G401 (cell line): Measurements from ENCODE around the gene GALT. TPM values are rescaled to one million over a fixed set of nuclear protein-coding genes. Genes with fewer than 3 reads are reported as not detected.
"Not testable (repeated sequence)": the region's sequence is repeated elsewhere in the genome, so short reads cannot be mapped to it uniquely, and the experiment has no call there.

Experiments used
- DNase-seq: peaks from one replicate; pipeline ENCODE4 v3.0.0-alpha.2; 2015; ENCODE audit warnings: low spot score
- in situ Hi-C: cut with HindIII; loops from 2 replicates; pipeline ENCODE4 v1.10.0; 2016; ENCODE audit warnings: low sequenced_read_pairs, mixed read lengths
- total RNA-seq: library from RNA; depleted of rRNA; stranded (reverse); fragments of >200 nt; shearing (Covaris generic); gene quantifications from 2 replicates; pipeline ENCODE4 v1.2.3, GENCODE V29; 2014

GALT gene
- total RNA-seq, 1 experiment from 2014 or later: 51.2 TPM

DNA sequence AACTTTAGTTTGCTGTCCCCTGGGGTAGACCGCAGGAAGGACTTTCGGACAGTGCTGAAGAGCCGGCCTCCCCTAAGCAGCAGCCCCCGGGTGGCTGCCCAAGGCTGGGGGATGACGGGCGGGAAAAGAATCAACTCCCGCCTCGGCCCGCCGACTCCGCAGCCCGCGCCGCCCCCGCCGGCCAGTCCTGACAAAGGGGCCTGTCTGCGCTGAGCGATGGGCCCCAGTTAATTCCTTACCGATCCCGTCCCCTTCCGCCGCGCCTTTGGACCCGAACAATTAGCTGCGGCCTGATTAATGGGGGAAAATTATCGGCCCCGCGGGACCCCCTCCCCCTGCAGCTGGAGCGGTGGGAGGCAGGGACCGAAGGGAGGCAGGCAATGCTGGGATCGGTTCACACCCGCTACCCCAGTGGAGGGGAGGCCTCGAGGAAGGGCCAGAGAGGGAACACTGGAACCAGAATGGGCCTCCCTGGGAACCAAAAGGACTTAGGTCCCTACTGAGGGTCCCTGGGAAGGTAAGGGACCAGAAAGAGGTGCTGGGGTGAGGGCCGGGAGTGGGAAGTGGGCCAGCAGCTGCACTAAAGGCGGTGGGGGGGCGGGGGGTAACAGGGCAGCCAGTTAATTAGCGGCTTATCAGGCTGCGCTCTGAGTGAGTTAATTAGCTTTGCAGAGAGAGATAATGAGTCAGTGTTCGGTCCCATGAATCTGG, 21.8 kb upstream of the GALT start:
- no peak for DNase-seq

GRCh38 chr9:34625186-34625486, 21.3 kb upstream of the GALT start:
- in situ Hi-C loops: no loop called here

More for the DNA sequence above, 21.8 kb upstream of the GALT start:
- in situ Hi-C loops: no loop called here

DNA sequence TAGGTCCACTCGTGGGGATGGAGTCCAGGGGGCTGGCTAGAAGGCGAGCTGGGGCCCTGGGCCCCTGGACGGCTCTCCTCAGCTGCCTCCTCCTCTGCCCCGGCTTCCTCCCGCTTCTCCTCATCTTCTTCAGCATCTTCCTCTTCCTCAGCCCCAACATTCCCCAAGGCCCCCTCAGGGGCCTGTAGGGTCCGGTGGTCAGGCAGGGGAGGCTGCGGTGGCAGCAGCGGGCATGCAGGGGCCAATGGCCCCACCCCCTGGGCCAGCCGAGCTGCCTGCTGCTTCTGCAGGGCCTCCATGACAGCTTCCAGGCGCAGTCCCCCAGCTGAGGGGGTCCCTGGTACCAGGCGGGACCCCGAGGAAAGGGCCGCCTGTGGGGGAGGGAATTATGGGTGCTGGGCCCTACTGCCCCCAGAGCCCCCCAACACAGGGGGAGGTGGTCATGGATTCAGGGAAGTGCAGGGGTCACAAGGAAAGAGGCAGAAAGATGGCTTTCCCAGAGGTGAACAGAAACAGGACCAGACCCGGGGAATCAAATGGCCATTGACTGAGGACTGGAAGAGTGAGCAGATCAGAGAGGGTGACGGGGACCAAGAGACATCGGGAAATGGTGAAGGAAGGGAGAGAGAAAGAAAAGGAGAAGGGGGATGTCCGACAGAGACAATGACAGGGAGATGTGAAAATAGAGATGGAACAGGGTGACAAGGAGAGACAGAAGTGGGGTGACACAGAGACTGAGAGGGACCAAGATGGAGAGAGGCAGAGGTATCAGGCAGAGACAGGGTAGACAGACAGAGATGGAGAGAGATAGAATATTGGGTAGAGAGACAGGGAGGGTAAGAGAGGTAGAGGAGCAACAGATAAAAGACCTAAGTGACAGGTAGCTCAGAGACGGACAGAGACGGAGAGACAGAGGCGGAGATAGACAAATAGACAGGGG, 18.5 kb upstream of the GALT start:
- DNase-seq: no peak
- in situ Hi-C loops: no loop called here

More at GRCh38 chr9:34625186-34625486, 21.3 kb upstream of the GALT start:
- no peak for DNase-seq

DNA sequence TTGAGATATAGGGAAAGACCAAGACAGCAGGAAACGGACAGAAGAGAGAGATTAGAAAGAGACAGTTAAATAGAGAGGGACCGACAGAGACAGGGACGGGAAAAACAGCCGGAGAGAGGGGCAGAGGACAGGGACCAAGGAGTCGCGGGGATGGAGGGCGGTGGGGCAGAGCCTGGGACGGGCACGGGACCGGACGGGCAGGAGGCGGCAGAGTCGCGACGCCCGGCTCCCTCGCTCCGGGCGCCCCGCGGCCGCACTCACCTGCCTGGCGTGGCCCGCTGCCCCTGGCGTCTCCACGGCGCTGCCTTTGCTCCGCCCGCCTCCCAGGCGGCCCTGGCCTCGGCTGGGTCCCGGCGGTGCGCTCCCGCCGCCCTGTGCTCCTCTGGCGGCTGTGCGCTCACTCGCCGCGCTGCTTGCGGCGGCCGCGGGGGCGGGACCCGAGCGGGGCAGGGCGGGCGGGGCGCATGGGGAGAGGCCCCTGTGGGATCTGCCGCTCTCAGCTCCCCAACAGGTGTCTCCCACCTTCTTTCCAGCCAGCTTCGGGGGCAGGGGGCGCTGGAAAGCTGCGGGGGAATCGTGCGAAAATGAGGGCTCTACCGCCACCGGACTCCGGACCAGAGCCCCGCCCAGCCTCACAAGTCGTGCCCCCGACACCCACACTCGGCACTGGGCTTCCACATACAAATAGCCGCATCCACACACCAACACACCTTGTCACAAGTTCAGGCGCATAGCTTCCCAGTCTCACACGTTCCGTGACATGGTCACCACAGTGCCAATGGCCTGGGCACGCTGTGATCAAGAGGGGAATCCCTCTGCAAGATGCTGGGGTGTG, 17.6 kb upstream of the GALT start, which contains the start of gene ARID3C:
Gene ARID3C (minus strand): TSS at position 411 of the 835 bp plus-strand sequence. CDS start 1,052 bp downstream, outside the sequence.
- DNase-seq: peak; percentile 27
- in situ Hi-C loops: no loop called here

DNA sequence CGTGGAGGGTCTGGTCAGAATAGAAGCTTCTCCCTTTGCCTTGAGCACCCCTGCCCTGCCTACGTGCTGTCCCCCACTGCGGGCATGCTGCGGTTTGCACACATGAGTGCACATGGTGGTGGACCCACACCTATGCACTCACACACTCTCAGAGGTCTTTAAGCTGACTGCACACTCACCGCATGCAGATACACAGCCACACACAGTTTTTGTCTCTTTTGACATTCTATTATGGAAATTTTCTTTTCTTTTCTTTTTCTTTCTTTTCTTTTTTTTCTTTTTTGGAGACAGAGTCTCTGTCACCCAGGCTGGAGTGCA, 17.0 kb upstream of the GALT start:
- in situ Hi-C loops: no loop called here
- no peak for DNase-seq

DNA sequence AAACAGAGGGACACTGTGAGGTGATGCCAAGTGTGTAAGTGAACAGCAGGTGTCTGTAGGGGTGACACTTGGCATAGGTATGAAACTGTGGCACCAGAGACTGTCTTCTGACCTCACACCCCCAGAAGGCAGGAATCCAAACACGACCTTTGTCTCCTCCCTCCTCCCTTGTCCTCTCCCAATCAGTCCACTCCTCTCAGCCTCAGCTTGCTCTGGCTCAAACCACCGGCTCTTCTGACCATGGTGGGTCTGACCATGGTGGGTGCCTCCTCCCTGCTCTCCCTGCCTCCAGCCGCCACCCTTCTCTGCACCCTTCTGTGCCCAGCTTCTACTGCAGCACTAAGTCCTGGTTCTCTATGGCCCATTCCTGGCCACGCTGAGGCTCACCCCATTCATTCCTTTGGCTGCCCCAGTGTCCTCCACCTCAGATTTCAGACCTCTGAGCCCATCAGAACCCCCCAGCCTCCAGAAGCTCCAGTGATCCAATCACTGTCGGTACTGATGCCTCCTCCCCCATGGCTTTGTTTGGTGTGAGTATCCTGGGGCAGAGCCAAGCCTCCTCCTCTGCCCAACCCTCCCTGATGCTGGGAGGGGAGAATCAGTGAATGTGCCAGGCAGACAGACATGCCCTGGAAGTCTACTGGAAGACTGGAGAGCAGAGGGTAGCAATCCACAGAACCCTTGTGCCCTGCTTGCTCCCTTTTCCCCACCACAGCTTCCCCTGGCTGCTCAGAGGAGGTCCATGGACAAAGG, 15.9 kb upstream of the GALT start:
- DNase-seq: no peak
- in situ Hi-C loops: no loop called here

DNA sequence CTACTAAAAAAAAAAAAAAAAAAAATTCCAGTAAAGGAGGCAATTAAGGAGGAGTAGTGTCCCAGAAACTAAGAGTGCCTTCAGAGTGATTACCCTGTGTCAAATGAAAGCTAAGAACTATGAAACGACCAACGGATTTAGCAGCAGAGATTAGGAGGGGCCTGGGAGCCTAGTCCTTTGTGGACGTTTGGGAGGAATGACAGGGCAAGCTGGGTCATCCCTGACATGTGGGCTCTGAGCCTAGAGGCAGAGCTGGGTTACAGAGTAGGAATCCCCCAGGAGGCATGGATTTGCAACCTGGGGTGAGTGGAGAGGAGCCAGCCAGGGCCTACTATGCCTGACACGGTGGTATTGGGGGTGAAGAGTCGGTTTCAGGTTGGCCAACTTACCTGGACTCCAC, 13.3 kb upstream of the GALT start:
- in situ Hi-C loops: no loop called here
- DNase-seq: no peak

DNA sequence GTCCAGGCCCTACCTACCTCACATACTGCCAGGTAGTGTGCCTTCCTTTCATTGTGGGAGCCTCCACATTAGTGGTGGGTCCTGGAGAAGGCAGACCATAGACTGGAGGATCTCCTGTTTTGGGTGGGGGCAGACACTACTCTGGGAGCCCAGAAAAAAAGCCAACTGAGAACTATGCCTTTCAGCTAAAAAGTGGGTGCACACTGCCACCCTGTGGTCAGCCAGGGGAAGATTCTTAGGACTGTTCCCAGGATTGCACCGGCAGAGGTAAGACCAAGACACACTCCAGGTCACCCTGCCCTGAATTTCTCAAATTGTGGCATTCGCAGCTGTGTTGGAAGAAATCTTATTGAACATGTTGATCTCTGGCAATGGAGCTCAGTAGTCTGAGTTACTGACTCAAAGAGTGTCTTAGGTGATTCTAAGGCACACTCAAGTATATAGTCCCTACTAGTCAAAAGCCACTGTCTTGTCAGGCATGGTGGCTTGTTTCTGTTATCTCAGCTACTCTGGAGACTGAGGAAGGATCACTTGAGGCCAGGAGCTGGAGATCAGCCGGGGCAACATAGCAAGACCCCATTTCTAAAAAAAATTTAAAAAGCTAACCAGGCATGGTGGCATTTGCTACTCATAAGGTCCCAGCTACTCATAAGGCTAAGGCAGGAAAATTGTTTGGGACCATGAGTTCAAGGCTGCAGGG, 12.5 kb upstream of the GALT start:
- peak; percentile 88 for DNase-seq

GRCh38 chr9:34634551-34635248, 11.8 kb upstream of the GALT start:
- in situ Hi-C loops: no loop called here
- no peak for DNase-seq

More for the DNA sequence above, 12.5 kb upstream of the GALT start:
- in situ Hi-C loops: no loop called here

GRCh38 chr9:34635556-34635955, 10.9 kb upstream of the GALT start:
- no peak for DNase-seq
- in situ Hi-C loops: no loop called here

DNA sequence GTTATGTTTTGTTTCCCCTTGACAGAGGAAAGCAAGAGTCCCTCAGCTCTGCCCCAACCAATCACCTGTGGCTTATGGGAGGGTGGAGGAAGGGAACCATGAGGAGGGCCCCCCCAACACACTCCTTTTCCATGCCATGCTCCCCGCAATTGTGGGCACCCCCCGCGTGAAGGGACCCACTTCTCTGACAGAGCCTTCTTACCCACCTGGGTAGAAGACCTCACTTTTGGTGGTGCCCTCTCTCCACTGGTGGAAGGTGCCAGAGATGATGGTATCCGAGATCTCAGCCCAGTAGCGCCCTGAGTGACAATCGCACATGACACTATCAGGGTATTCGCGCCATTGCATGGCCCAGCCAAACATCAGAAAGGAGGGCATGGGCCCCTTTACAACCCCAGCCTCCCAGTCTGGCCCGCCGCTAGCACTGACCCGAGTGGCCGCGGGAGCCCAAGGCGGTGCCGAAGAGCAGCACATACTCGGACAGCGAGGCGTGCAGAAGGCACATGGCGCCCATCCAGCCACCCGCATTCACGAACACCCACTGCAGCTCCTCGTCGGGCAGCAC, 9.6 kb upstream of the GALT start:
- in situ Hi-C loops: no loop called here
- DNase-seq: no peak

GRCh38 chr9:34637356-34638137, 8.9 kb upstream of the GALT start, which contains the start of gene SIGMAR1:
TSS of gene SIGMAR1 (minus strand) at chr9:34637787. CDS start at chr9:34637697, 90 bp downstream.
- peak; percentile 93 for DNase-seq
- in situ Hi-C loops: no loop called here

- no peak for DNase-seq
- in situ Hi-C loops: no loop called here
Measured at GRCh38 chr9:34638138-34638445, 8.4 kb upstream of the GALT start.

GRCh38 chr9:34639322-34639721, 7.2 kb upstream of the GALT start:
- DNase-seq, in situ Hi-C loops: not testable (repeated sequence)

DNA sequence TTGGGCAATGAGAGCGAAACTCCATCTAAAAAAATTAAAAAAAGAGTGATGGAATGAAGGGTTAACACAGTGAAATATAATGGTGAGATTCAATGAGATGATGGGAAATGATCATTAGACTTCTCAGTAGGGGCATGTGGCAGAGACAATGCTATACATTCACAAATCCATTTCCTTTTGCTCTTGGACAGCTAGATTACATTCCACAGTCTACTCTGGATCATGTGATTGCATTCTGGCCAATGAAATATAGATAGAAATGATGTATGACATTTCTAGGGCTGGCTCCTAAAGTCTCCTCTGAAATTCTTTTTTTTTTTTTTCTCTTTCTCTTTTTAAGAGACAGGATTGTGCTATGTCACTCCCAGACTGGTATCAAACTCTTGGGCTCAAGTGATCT, 3.8 kb upstream of the GALT start:
- no peak for DNase-seq
- in situ Hi-C loops: no loop called here

DNA sequence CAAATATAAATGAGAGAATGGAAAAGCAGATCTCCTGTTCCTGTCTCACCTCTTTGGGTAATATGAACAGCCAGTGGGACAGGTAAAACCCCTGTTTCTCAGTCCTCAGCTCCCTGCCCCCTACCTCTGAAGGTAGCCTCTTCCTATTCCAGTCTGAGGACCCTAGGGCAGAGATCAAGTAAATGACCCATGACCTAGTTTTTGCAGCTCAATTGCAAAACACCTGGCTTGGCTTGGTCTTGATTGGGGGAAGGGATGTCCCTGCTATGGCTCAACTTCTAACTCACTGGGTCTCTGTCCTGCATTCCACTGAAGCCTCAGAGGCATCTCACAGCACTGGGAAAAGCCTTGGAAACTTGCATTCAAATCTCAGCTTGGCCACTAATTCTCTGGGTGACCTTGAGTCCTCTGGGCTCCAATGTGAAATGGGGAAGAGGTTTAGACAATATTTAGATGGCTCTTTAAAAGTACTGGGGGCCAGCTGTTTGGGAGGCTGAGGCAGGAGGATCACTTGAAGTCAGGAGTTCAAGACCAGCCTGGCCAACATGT, 1.6 kb upstream of the GALT start:
- DNase-seq: no peak
- in situ Hi-C loops: no loop called here

GRCh38 chr9:34647084-34647403, 569 bp downstream of the GALT start:
- in situ Hi-C loops: no loop called here
- no peak for DNase-seq
